Measurements from ENCODE around the gene TAS1R3.

DNA sequence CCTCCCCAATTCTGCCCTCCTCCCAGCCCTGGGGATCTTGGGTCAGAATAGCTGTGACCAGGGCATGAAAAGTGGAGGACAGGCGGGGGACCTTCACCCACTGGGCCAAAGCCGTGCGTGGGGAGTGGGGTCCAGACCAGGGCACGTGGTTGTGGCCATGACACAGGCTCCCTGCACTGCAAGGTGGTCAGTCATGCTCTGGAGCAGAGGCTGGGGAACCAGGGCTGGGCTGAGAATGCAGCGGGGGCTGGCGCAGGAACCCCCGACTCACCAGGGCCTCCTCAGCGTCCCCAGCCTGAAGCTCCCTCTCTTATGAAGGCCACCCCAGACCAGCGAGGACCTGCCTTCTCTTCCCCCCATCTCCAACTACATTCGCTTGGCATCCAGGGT, 15.4 kb downstream of the TAS1R3 start:
- TF ChIP-seq CTCF (IDR thresholded peaks at IDR 0.05; ENCODE audit: low read depth, low read length) (no peak), EZH2phosphoT487 (IDR thresholded peaks at IDR 0.05; ENCODE audit: low read depth) (no peak)

Measured in OCI-LY3 (cell line).